ENCODE data around the gene GPR26.
A peak's percentile ranks its signal among the peaks of the same experiment; 100 is the strongest.

The GPR26 gene

GRCh38 chr10:123683865-123684264 is 17.7 kb downstream of the GPR26 start:
- TF ChIP-seq CREB1 (IDR thresholded peaks at IDR 0.05; ENCODE audit: low read depth) (no peak), EGR1 (IDR thresholded peaks at IDR 0.05) (no peak), EP300 (IDR thresholded peaks at IDR 0.05; ENCODE audit: borderline replicate concordance) (no peak), TCF12 (IDR thresholded peaks at IDR 0.05; ENCODE audit: low read depth) (no peak), NFIC (IDR thresholded peaks at IDR 0.05) (no peak), RAD21 (IDR thresholded peaks at IDR 0.05; ENCODE audit: low read depth) (no peak), TEAD4 (IDR thresholded peaks at IDR 0.05) (no peak), TAF1 (IDR thresholded peaks at IDR 0.05; ENCODE audit: low read depth) (no peak), ZBTB7A (IDR thresholded peaks at IDR 0.05; ENCODE audit: low read depth) (no peak), CEBPB (IDR thresholded peaks at IDR 0.05) (no peak), YY1 (IDR thresholded peaks at IDR 0.05; ENCODE audit: low read depth) (no peak), FOXM1 (IDR thresholded peaks at IDR 0.05; ENCODE audit: borderline replicate concordance, low read depth) (no peak)
- TF ChIP-seq, protein P1, sequence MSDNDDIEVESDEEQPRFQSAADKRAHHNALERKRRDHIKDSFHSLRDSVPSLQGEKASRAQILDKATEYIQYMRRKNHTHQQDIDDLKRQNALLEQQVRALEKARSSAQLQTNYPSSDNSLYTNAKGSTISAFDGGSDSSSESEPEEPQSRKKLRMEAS (IDR thresholded peaks at IDR 0.05) = no peak
- TF ChIP-seq, protein P2, sequence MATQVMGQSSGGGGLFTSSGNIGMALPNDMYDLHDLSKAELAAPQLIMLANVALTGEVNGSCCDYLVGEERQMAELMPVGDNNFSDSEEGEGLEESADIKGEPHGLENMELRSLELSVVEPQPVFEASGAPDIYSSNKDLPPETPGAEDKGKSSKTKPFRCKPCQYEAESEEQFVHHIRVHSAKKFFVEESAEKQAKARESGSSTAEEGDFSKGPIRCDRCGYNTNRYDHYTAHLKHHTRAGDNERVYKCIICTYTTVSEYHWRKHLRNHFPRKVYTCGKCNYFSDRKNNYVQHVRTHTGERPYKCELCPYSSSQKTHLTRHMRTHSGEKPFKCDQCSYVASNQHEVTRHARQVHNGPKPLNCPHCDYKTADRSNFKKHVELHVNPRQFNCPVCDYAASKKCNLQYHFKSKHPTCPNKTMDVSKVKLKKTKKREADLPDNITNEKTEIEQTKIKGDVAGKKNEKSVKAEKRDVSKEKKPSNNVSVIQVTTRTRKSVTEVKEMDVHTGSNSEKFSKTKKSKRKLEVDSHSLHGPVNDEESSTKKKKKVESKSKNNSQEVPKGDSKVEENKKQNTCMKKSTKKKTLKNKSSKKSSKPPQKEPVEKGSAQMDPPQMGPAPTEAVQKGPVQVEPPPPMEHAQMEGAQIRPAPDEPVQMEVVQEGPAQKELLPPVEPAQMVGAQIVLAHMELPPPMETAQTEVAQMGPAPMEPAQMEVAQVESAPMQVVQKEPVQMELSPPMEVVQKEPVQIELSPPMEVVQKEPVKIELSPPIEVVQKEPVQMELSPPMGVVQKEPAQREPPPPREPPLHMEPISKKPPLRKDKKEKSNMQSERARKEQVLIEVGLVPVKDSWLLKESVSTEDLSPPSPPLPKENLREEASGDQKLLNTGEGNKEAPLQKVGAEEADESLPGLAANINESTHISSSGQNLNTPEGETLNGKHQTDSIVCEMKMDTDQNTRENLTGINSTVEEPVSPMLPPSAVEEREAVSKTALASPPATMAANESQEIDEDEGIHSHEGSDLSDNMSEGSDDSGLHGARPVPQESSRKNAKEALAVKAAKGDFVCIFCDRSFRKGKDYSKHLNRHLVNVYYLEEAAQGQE (IDR thresholded peaks at IDR 0.05; ENCODE audit: low read depth) = no peak
- TF ChIP-seq, protein P3, sequence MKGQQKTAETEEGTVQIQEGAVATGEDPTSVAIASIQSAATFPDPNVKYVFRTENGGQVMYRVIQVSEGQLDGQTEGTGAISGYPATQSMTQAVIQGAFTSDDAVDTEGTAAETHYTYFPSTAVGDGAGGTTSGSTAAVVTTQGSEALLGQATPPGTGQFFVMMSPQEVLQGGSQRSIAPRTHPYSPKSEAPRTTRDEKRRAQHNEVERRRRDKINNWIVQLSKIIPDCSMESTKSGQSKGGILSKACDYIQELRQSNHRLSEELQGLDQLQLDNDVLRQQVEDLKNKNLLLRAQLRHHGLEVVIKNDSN (IDR thresholded peaks at IDR 0.05) = no peak

- TF ChIP-seq TEAD4 (IDR thresholded peaks at IDR 0.05) (no peak), YY1 (IDR thresholded peaks at IDR 0.05; ENCODE audit: low read depth) (no peak), EP300 (IDR thresholded peaks at IDR 0.05; ENCODE audit: borderline replicate concordance) (no peak), CREB1 (IDR thresholded peaks at IDR 0.05; ENCODE audit: low read depth) (no peak), NFIC (IDR thresholded peaks at IDR 0.05) (no peak)
- TF ChIP-seq, protein P3 (IDR thresholded peaks at IDR 0.05) = no peak
These were observed 19.1 kb downstream of the GPR26 start for GRCh38 chr10:123685260-123685659.

GRCh38 chr10:123687758-123688157 is 21.6 kb downstream of the GPR26 start:
- TF ChIP-seq, protein P3 (IDR thresholded peaks at IDR 0.05) = no peak
- TF ChIP-seq RAD21 (IDR thresholded peaks at IDR 0.05; ENCODE audit: low read depth) (peak; percentile 12; the same call in 1 of the 2 replicates), FOXM1 (IDR thresholded peaks at IDR 0.05; ENCODE audit: borderline replicate concordance, low read depth) (no peak)

- TF ChIP-seq EP300 (IDR thresholded peaks at IDR 0.05; ENCODE audit: borderline replicate concordance) = no peak
- TF ChIP-seq FOXM1 (IDR thresholded peaks at IDR 0.05; ENCODE audit: borderline replicate concordance, low read depth) = no peak
- no peak for TF ChIP-seq ZBTB7A (IDR thresholded peaks at IDR 0.05; ENCODE audit: low read depth)
- TF ChIP-seq CEBPB (IDR thresholded peaks at IDR 0.05) = no peak
- no peak for TF ChIP-seq EGR1 (IDR thresholded peaks at IDR 0.05)
- TF ChIP-seq, protein P2 (IDR thresholded peaks at IDR 0.05; ENCODE audit: low read depth) = no peak
- TF ChIP-seq RAD21 (IDR thresholded peaks at IDR 0.05; ENCODE audit: low read depth) = no peak
- TF ChIP-seq, protein P1 (IDR thresholded peaks at IDR 0.05) = no peak
- TF ChIP-seq TEAD4 (IDR thresholded peaks at IDR 0.05) = no peak
- no peak for TF ChIP-seq NFIC (IDR thresholded peaks at IDR 0.05)
- no peak for TF ChIP-seq CREB1 (IDR thresholded peaks at IDR 0.05; ENCODE audit: low read depth)
- TF ChIP-seq TAF1 (IDR thresholded peaks at IDR 0.05; ENCODE audit: low read depth) = no peak
- TF ChIP-seq TCF12 (IDR thresholded peaks at IDR 0.05; ENCODE audit: low read depth) = no peak
- TF ChIP-seq YY1 (IDR thresholded peaks at IDR 0.05; ENCODE audit: low read depth) = no peak
- TF ChIP-seq, protein P3 (IDR thresholded peaks at IDR 0.05) = no peak
These were observed 23.7 kb downstream of the GPR26 start for GRCh38 chr10:123689880-123690279.

- TF ChIP-seq NFIC (IDR thresholded peaks at IDR 0.05) (no peak), TAF1 (IDR thresholded peaks at IDR 0.05; ENCODE audit: low read depth) (no peak)
- TF ChIP-seq, protein P2 (IDR thresholded peaks at IDR 0.05; ENCODE audit: low read depth) = no peak
These were observed 37.1 kb downstream of the GPR26 start for GRCh38 chr10:123703195-123703790.
